Measurements from ENCODE around the gene TMEM88. TPM values are rescaled to one million over a fixed set of nuclear protein-coding genes. Genes with fewer than 3 reads are reported as not detected.
A peak's percentile ranks its signal among the peaks of the same experiment; 100 is the strongest.

The TMEM88 gene
- total RNA-seq, 1 donor from 2014 or later = 13.8 TPM

GRCh38 chr17:7857713-7858521 is 3.1 kb downstream of the TMEM88 start, which contains the start of gene CYB5D1:
TSS of gene CYB5D1 (plus strand) at chr17:7858003. CDS start at chr17:7858135, 132 bp downstream.
- H3K36me3 ChIP-seq = no peaks in the 10 kb centered on the region
- Mint-ChIP-seq H3K27ac (no peak within 1 kb of the TSS), H3K4me1 (peaks cover 13% of the 10 kb centered on the region), H3K4me3 (no peak within 1 kb of the TSS), H3K9me3 (no peaks in the 10 kb centered on the region), H3K36me3 (peaks cover 7% of the 10 kb centered on the region), H3K27me3 (ENCODE audit: insufficient read depth, low read depth) (peaks cover 3% of the 10 kb centered on the region)
- peaks cover 6% of the 10 kb centered on the region for H3K27me3 ChIP-seq
- H3K9ac ChIP-seq = peak within 1 kb of the TSS; percentile 52
- H4K20me1 ChIP-seq (ENCODE audit: low read depth) = peaks cover 41% of the 10 kb centered on the region
- H3K9me3 ChIP-seq (ENCODE audit: low read depth) = no peaks in the 10 kb centered on the region
- peak within 1 kb of the TSS; percentile 94 for H3K4me2 ChIP-seq
- peaks cover 51% of the 10 kb centered on the region for H3F3A ChIP-seq (ENCODE audit: low read depth)
- peak within 1 kb of the TSS; percentile 98 for H2AFZ ChIP-seq (replicated peaks)
- H3K4me1 ChIP-seq = peaks cover 42% of the 10 kb centered on the region
- H3K79me2 ChIP-seq (ENCODE audit: low read depth) = peaks cover 20% of the 10 kb centered on the region
- peak within 1 kb of the TSS; percentile 77 for H3K27ac ChIP-seq
- TF ChIP-seq CTCF (IDR thresholded peaks at IDR 0.05) = no peak
- TF ChIP-seq EZH2 (IDR thresholded peaks at IDR 0.05) = no peak
- TF ChIP-seq EZH2phosphoT487 (IDR thresholded peaks at IDR 0.05) = no peak
- peak; percentile 94 for DNase-seq (ENCODE audit: low spot score)
- peak within 1 kb of the TSS; percentile 74 for H3K4me3 ChIP-seq

GRCh38 chr17:7858522-7858810 is 3.6 kb downstream of the TMEM88 start:
- Histone ChIP-seq H3K4me3 (peak overlapping the region; percentile 74), H3K4me2 (peak overlapping the region; percentile 94), H3K9ac (peak overlapping the region; percentile 30), H3K27me3 (peaks cover under 1% of the 10 kb centered on the region), H3K4me1 (peaks cover 37% of the 10 kb centered on the region), H3K27ac (no peak overlapping the region), H3F3A (ENCODE audit: low read depth) (peaks cover 48% of the 10 kb centered on the region), H3K36me3 (no peaks in the 10 kb centered on the region), H3K9me3 (ENCODE audit: low read depth) (no peaks in the 10 kb centered on the region), H2AFZ (replicated peaks) (peak overlapping the region; percentile 94), H3K79me2 (ENCODE audit: low read depth) (peaks cover 20% of the 10 kb centered on the region), H4K20me1 (ENCODE audit: low read depth) (peaks cover 36% of the 10 kb centered on the region)
- TF ChIP-seq EZH2 (IDR thresholded peaks at IDR 0.05) (no peak), CTCF (IDR thresholded peaks at IDR 0.05) (peak; percentile 51)
- no peak overlapping the region for H3K4me3 Mint-ChIP-seq
- H3K27me3 Mint-ChIP-seq (ENCODE audit: insufficient read depth, low read depth) = peaks cover 3% of the 10 kb centered on the region
- peaks cover 13% of the 10 kb centered on the region for H3K4me1 Mint-ChIP-seq
- H3K9me3 Mint-ChIP-seq = no peaks in the 10 kb centered on the region
- peak; percentile 88 for DNase-seq (ENCODE audit: low spot score)
- H3K27ac Mint-ChIP-seq = no peak overlapping the region
- peaks cover 7% of the 10 kb centered on the region for H3K36me3 Mint-ChIP-seq

GRCh38 chr17:7859028-7859427 is 4.2 kb downstream of the TMEM88 start:
- H3K27ac ChIP-seq = no peak overlapping the region
- H3K4me3 ChIP-seq = peak overlapping the region; percentile 74

More at GRCh38 chr17:7859028-7859427, 4.2 kb downstream of the TMEM88 start:
- Mint-ChIP-seq H3K36me3 (peaks cover 3% of the 10 kb centered on the region), H3K27me3 (ENCODE audit: insufficient read depth, low read depth) (peaks cover 3% of the 10 kb centered on the region), H3K4me3 (no peak overlapping the region), H3K27ac (no peak overlapping the region), H3K4me1 (peaks cover 8% of the 10 kb centered on the region), H3K9me3 (no peaks in the 10 kb centered on the region)
- Histone ChIP-seq H3K27me3 (no peaks in the 10 kb centered on the region), H3K9me3 (ENCODE audit: low read depth) (no peaks in the 10 kb centered on the region), H3K9ac (no peak overlapping the region), H2AFZ (replicated peaks) (no peak overlapping the region), H4K20me1 (ENCODE audit: low read depth) (peaks cover 30% of the 10 kb centered on the region), H3K36me3 (no peaks in the 10 kb centered on the region), H3K4me2 (peak overlapping the region; percentile 94), H3F3A (ENCODE audit: low read depth) (peaks cover 43% of the 10 kb centered on the region), H3K4me1 (peaks cover 31% of the 10 kb centered on the region), H3K79me2 (ENCODE audit: low read depth) (peaks cover 20% of the 10 kb centered on the region)
- no peak for TF ChIP-seq EZH2 (IDR thresholded peaks at IDR 0.05)
- DNase-seq (ENCODE audit: low spot score) = no peak

All from neural progenitor cell (in vitro differentiated cells).